NK-92 (cell line): Measurements from ENCODE around the gene STEAP1B.
"Not testable (repeated sequence)": the region's sequence is repeated elsewhere in the genome, so short reads cannot be mapped to it uniquely, and the experiment has no call there.

Experiments
- DNase-seq: peaks from one replicate; lab custom pipeline; 2025; ENCODE audit not compliant: unreplicated experiment; lab: John Stamatoyannopoulos, UW

STEAP1B gene

GRCh38 chr7:22433710-22434460 is 66.1 kb downstream of the STEAP1B start:
- DNase-seq = no peak

- DNase-seq = not testable (repeated sequence)
Measured at GRCh38 chr7:22433165-22433700, 66.8 kb downstream of the STEAP1B start.

- DNase-seq = no peak
Measured at GRCh38 chr7:22432203-22432718, 67.7 kb downstream of the STEAP1B start.

GRCh38 chr7:22430457-22430856 is 69.5 kb downstream of the STEAP1B start:
- DNase-seq = no peak

DNA sequence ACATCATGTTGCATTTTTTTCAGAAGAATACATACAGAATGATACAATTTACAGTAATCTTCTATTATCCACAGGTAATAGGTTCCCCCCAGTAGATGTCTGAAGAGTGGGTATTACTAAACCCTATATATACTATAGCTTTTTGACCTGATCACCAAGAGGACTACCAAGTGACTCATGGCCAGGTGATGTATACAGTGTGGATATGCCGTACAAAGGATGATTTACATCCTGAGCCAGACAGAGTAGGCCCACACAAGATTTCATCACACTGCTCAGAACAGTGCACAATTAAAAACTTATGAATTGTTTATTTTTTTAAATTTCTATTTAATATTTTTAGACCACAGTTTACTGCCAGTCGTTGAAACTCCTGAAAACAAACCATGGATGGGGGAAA is 70.6 kb downstream of the STEAP1B start:
- DNase-seq = no peak

DNA sequence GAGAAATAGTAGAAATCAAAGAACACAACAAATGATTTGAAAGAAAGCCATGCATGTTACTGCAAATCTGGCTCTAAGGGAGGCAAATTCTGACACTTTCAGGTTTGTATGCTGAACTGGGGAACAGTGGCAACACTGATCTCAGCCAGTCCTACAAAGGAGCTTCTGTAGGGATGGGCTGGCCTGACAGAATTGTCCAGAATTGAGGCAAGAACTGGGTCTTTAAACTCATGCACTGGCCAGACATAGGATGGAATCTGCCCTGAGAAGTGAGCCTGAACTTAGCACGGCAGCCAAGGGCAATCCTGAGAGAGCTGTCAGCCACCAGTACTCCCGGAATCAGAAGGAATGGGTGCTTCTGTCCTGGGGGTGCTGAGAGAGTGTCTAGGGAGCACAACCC is 72.1 kb downstream of the STEAP1B start:
- DNase-seq = no peak

- DNase-seq = no peak
Measured at GRCh38 chr7:22427104-22427503, 72.9 kb downstream of the STEAP1B start.

- no peak for DNase-seq
Measured at GRCh38 chr7:22426463-22427094, 73.4 kb downstream of the STEAP1B start.

- no peak for DNase-seq
Measured at GRCh38 chr7:22425361-22425760, 74.6 kb downstream of the STEAP1B start.

DNA sequence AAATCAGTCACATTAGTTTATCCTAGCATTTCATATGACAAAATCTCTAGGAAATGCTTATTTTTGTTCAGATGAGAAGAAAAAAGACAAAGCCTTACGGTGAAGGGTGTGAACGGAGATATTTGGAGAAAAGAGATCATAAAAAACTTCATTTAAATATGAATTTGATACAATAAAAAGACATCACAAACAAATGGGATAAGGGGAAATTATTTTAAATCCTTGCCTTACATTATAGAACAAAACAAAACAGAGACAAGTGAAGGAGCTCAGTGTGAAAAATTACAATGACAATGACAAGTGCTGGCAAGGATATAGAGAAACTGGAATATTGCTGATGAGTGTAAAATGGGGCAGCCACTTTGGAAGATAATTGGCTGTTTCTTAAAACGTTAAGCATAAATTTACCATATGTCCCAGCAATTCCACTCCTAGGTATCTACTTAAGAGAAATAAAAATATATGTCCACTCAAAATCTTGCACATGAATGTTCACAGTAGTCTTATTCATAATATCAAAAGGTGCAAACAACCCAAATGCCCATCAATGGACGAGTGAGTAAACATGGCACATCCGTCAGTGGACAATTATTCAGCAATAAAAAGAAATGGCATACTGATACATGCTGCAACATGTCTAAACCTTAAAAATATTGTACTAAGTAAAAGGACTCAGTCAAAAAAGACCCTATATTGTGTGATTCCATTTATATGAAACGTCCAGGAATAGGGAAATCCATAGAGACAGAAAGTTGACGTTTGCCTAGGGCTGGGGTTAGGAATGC is 77.0 kb downstream of the STEAP1B start:
- no peak for DNase-seq

- DNase-seq = no peak
Measured at GRCh38 chr7:22420973-22421635, 78.9 kb downstream of the STEAP1B start.

GRCh38 chr7:22420008-22420407 is 80.0 kb downstream of the STEAP1B start:
- no peak for DNase-seq

DNA sequence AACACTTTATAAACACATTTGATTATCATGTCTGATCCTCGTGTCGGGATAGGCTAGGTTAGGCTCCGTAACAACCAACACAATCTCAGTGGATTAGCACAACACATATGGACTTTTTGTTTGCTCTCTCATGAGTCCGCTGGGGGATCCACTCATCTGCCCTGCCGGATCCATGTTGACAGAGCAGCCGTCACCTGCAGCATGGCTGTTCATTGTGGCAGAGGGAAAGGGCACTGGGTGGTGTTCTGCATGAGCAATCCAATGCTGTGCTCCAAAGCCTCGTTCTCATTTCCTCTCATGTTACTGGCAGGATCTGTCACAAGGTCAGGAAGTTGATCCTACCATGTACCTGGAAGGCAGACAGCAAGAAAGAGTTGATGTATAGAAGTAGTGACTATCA is 80.5 kb downstream of the STEAP1B start:
- DNase-seq = no peak

DNA sequence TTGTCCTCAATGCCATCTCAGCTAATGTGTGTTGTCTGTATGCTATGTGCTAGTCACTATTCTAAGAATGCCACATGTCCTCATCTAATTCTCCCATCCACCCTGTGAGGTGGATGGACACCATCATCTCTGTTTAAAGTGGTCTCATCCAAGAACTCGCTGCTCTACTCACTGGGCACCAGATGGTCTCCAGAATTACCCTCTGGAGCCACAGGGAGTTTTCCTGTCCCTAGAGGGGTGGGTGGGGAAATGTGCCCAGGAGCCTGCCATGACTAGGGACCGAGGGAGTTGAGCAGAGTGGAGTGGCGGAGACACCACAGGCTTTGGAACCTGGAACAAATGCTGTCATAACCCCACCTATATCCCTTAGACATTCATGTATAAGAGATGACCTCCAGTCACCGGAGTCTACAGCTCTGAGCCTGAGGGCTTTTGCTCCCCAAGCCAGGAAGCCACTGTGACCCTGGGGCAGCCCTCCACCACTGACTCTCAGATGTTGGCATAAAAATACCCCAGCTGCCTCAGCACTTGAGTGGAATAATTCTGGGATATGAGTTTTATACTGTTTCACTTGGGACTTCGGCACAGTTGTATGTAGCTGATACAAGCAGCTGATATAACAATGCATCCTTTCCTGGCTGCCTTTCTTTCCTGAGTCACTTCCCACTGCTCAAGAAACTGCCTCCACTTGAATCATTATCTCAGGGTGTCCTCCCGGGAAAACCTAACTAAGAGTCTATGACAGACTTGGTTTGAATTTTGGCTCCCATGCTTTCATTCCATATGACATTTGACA is 81.5 kb downstream of the STEAP1B start:
- DNase-seq = no peak

DNA sequence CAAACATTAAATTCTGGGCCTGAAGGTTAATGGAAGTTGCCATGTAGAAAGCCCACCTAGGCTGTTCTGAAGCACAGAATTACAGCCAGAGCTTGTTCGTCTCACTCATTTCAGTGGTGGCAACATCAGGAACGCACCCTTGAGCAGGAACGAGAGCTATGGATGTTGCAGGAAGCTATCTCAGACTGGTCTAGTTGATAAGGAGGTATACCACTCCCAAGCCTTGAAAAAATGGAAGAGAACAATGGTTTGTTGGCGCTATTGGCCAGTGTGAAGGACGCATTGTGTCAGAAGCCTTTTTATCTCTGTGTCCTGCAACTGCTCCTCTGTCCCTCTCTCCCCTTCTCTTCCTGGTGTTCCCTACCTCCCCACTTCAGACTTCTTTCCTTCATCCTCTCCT is 82.1 kb downstream of the STEAP1B start:
- DNase-seq = no peak

DNA sequence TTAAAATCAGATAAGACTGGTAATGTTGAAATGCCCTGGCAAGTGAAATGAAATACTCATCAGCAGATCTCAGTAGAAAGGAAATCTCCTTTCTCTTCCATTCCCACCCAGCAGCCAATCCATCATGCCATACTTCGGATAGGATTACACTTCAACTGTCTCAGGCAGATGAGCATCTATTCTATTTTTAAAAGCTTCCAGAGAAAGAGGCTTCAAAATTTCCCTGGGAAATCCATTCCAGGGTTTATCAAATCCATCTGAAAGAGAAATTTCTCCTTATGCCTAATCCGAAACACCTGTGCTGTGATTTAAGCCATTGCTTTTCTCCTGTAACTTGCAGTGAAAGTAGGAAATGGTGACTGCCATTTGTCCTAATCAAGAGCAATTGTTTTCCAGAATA is 82.6 kb downstream of the STEAP1B start:
- no peak for DNase-seq

- DNase-seq = no peak
Measured at GRCh38 chr7:22414424-22414823, 85.6 kb downstream of the STEAP1B start.

DNA sequence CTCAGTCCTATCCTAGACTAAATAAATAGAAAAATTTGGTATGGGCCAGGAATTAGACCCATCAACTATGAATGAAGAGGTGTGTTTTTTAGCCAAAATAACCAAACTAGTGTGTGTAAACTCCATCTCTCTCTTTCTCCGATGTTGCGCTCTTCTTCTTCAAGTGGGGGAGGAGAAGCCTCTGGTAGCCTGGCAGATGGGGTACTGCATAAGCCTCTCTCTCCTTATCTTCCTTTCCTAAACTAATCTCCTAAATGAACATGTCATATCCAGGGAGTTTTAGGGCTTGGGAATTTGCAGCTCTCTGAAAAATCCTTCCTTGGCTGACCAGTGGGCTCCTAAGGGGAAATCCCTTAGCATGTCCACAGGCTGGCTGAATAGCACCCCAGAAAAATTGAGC is 86.8 kb downstream of the STEAP1B start:
- no peak for DNase-seq

GRCh38 chr7:22411977-22412693 is 87.9 kb downstream of the STEAP1B start:
- no peak for DNase-seq

GRCh38 chr7:22406715-22407114 is 93.3 kb downstream of the STEAP1B start:
- no peak for DNase-seq
